HG02642 (cell line): ENCODE data around the gene MAGI1.
"Not testable (repeated sequence)": the region's sequence is repeated elsewhere in the genome, so short reads cannot be mapped to it uniquely, and the experiment has no call there.

Experiments
- ATAC-seq: cut with Tn5 transposase; IDR thresholded peaks from one replicate; pipeline ENCODE4 v1.9.1; 2021; ENCODE audit warnings: mild to moderate bottlenecking; ENCODE audit not compliant: unreplicated experiment, poor library complexity

Gene MAGI1

GRCh38 chr3:65914740-65915367 is 123.9 kb downstream of the MAGI1 start:
- no peak for ATAC-seq

- ATAC-seq = no peak
Observed at GRCh38 chr3:65914032-65914739, 124.5 kb downstream of the MAGI1 start.

- ATAC-seq = no peak
Observed at GRCh38 chr3:65912647-65913046, 126.1 kb downstream of the MAGI1 start.

GRCh38 chr3:65908588-65908987 is 130.1 kb downstream of the MAGI1 start:
- no peak for ATAC-seq

GRCh38 chr3:65907232-65908130 is 131.2 kb downstream of the MAGI1 start:
- no peak for ATAC-seq

- ATAC-seq = no peak
Observed at GRCh38 chr3:65905771-65906170, 132.9 kb downstream of the MAGI1 start.

GRCh38 chr3:65904016-65904415 is 134.7 kb downstream of the MAGI1 start:
- ATAC-seq = no peak

- ATAC-seq = no peak
Observed at GRCh38 chr3:65902304-65902793, 136.4 kb downstream of the MAGI1 start.

GRCh38 chr3:65901226-65901625 is 137.5 kb downstream of the MAGI1 start:
- ATAC-seq = no peak

- ATAC-seq = no peak
Observed at GRCh38 chr3:65899226-65899625, 139.5 kb downstream of the MAGI1 start.

- no peak for ATAC-seq
Observed at GRCh38 chr3:65897766-65898165, 141.0 kb downstream of the MAGI1 start.

GRCh38 chr3:65896321-65896720 is 142.4 kb downstream of the MAGI1 start:
- no peak for ATAC-seq

- no peak for ATAC-seq
Observed at GRCh38 chr3:65894679-65895453, 143.9 kb downstream of the MAGI1 start.

- ATAC-seq = no peak
Observed at GRCh38 chr3:65894126-65894525, 144.6 kb downstream of the MAGI1 start.

GRCh38 chr3:65893631-65894030 is 145.1 kb downstream of the MAGI1 start:
- ATAC-seq = no peak

- ATAC-seq = not testable (repeated sequence)
Observed at GRCh38 chr3:65891477-65891876, 147.2 kb downstream of the MAGI1 start.

- no peak for ATAC-seq
Observed at GRCh38 chr3:65890328-65890727, 148.4 kb downstream of the MAGI1 start.

- no peak for ATAC-seq
Observed at GRCh38 chr3:65889707-65890099, 149.0 kb downstream of the MAGI1 start.

- no peak for ATAC-seq
Observed at GRCh38 chr3:65888980-65889706, 149.6 kb downstream of the MAGI1 start.

- ATAC-seq = no peak
Observed at GRCh38 chr3:65888196-65888595, 150.5 kb downstream of the MAGI1 start.
